ENCODE data around the gene RSPO4. TPM values are rescaled to one million over a fixed set of nuclear protein-coding genes. Genes with fewer than 3 reads are reported as not detected.

The RSPO4 gene
- total RNA-seq, 2 experiments from 2014 or later: 0.14 to 0.25 TPM

- H3K9me3 Mint-ChIP-seq: no peaks in the 10 kb centered on the region
- H3K4me3 Mint-ChIP-seq: no peak overlapping the region
- Histone ChIP-seq H3K4me3 (ENCODE audit: low read length) (no peak overlapping the region), H3K27ac (ENCODE audit: low read depth in 1 of 2, low read length in 2 of 2) (no peak overlapping the region), H3K4me1 (ENCODE audit: insufficient read depth, low read length) (no peaks in the 10 kb centered on the region), H3K27me3 (ENCODE audit: control insufficient read depth in 1 of 2, insufficient read depth in 2 of 2, low read length in 2 of 2) (peaks cover 0 to 2% of the 10 kb centered on the region in 2 experiments), H3K36me3 (ENCODE audit: insufficient read depth, low read length) (no peaks in the 10 kb centered on the region), H3K9me3 (ENCODE audit: control insufficient read depth in 1 of 2, insufficient read depth in 1 of 2, low read length in 2 of 2) (no peaks in the 10 kb centered on the region)
- ChIA-PET POLR2A (no interaction called here), CTCF (no interaction called here)
- no peaks in the 10 kb centered on the region for H3K36me3 Mint-ChIP-seq (ENCODE audit: low read depth)
- peaks cover 10% of the 10 kb centered on the region for H3K27me3 Mint-ChIP-seq
- TF ChIP-seq, protein P1, sequence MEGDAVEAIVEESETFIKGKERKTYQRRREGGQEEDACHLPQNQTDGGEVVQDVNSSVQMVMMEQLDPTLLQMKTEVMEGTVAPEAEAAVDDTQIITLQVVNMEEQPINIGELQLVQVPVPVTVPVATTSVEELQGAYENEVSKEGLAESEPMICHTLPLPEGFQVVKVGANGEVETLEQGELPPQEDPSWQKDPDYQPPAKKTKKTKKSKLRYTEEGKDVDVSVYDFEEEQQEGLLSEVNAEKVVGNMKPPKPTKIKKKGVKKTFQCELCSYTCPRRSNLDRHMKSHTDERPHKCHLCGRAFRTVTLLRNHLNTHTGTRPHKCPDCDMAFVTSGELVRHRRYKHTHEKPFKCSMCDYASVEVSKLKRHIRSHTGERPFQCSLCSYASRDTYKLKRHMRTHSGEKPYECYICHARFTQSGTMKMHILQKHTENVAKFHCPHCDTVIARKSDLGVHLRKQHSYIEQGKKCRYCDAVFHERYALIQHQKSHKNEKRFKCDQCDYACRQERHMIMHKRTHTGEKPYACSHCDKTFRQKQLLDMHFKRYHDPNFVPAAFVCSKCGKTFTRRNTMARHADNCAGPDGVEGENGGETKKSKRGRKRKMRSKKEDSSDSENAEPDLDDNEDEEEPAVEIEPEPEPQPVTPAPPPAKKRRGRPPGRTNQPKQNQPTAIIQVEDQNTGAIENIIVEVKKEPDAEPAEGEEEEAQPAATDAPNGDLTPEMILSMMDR (IDR thresholded peaks at IDR 0.05): no peak
- intact Hi-C loops (cut with DNase I, micrococcal nuclease): no loop called here
- DNase-seq (no peak), ATAC-seq (ENCODE audit: poor library complexity) (no peak)
- H3K4me1 Mint-ChIP-seq (ENCODE audit: low read depth): no peaks in the 10 kb centered on the region
- H3K27ac Mint-ChIP-seq: no peak overlapping the region
Observed at GRCh38 chr20:1014471-1014870, 12.4 kb upstream of the RSPO4 start.

GRCh38 chr20:1013566-1014340, 11.6 kb upstream of the RSPO4 start:
- H3K4me3 ChIP-seq (ENCODE audit: low read length): no peak overlapping the region
- ATAC-seq (ENCODE audit: poor library complexity) (no peak), DNase-seq (no peak)
- TF ChIP-seq, protein P1 (IDR thresholded peaks at IDR 0.05): no peak
- H3K4me1 ChIP-seq (ENCODE audit: insufficient read depth, low read length): no peaks in the 10 kb centered on the region
- Mint-ChIP-seq H3K27me3 (peaks cover 12% of the 10 kb centered on the region), H3K27ac (no peak overlapping the region), H3K4me3 (no peak overlapping the region), H3K36me3 (ENCODE audit: low read depth) (no peaks in the 10 kb centered on the region), H3K4me1 (ENCODE audit: low read depth) (no peaks in the 10 kb centered on the region), H3K9me3 (no peaks in the 10 kb centered on the region)
- ChIA-PET POLR2A (no interaction called here), CTCF (no interaction called here)
- no peaks in the 10 kb centered on the region for H3K9me3 ChIP-seq (ENCODE audit: control insufficient read depth in 1 of 2, insufficient read depth in 1 of 2, low read length in 2 of 2)
- H3K27me3 ChIP-seq (ENCODE audit: control insufficient read depth in 1 of 2, insufficient read depth in 2 of 2, low read length in 2 of 2): peaks cover 0 to 2% of the 10 kb centered on the region in 2 experiments
- intact Hi-C loops (cut with DNase I, micrococcal nuclease): no loop called here
- H3K36me3 ChIP-seq (ENCODE audit: insufficient read depth, low read length): no peaks in the 10 kb centered on the region
- H3K27ac ChIP-seq (ENCODE audit: low read depth in 1 of 2, low read length in 2 of 2): no peak overlapping the region

DNA sequence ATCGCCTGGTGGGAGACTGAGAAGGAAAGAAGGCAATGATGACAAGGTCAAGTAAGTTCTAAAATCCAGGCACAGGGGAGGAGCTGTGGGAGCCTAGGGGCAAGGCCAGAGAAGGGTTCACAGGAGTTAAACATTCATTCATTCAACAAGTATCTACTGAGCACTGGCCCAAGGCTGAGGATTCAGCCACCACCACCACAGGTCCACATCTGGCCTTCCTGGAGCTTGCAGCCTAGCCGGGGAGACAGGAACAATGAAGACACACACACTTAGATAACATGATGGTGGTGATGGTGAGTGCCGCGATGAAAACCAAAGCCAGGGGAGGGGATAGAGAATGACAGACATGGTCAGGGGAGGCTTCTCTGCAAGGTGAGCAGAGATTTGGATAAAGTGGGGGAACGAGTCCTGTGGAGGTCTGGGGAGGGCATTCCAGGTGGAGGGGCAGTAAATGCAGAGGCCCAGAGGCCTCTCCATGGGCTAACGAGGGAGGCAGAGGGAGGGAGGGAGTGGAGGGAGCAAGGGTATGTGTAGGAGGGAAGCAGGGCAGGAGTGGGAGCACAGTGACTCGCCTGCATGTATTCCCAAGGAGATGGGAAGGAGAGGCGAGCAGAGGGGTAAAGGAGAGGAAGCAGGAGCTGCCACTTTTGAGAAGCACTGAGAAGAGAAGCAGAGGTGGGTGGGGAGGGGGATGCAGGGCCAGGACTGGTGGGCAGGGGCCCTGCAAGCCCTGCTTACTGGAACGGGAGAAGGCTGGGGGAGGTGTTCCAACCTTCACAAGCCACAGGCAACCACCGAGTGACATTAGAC, 10.5 kb upstream of the RSPO4 start:
- Histone ChIP-seq H3K27me3 (ENCODE audit: control insufficient read depth in 1 of 2, insufficient read depth in 2 of 2, low read length in 2 of 2) (peaks cover 0 to 2% of the 10 kb centered on the region in 2 experiments), H3K9me3 (ENCODE audit: control insufficient read depth in 1 of 2, insufficient read depth in 1 of 2, low read length in 2 of 2) (no peaks in the 10 kb centered on the region), H3K36me3 (ENCODE audit: insufficient read depth, low read length) (no peaks in the 10 kb centered on the region), H3K4me1 (ENCODE audit: insufficient read depth, low read length) (no peaks in the 10 kb centered on the region), H3K4me3 (ENCODE audit: low read length) (no peak overlapping the region), H3K27ac (ENCODE audit: low read depth in 1 of 2, low read length in 2 of 2) (no peak overlapping the region)
- CTCF ChIA-PET: no interaction called here
- POLR2A ChIA-PET: no interaction called here
- Mint-ChIP-seq H3K36me3 (ENCODE audit: low read depth) (no peaks in the 10 kb centered on the region), H3K9me3 (no peaks in the 10 kb centered on the region), H3K4me1 (ENCODE audit: low read depth) (no peaks in the 10 kb centered on the region), H3K4me3 (no peak overlapping the region), H3K27me3 (peaks cover 17% of the 10 kb centered on the region), H3K27ac (no peak overlapping the region)
- no peak for ATAC-seq (ENCODE audit: poor library complexity)
- intact Hi-C loops (cut with DNase I, micrococcal nuclease): no loop called here
- no peak for DNase-seq
- TF ChIP-seq, protein P1 (IDR thresholded peaks at IDR 0.05): no peak
